Brain pericyte (primary cell): ENCODE data around the gene LRIT1.
"Not testable (repeated sequence)": the region's sequence is repeated elsewhere in the genome, so short reads cannot be mapped to it uniquely, and the experiment has no call there.

ENCODE experiments used
- DNase-seq: peaks from one replicate; pipeline ENCODE4 v3.0.0-alpha.2; 2012; ENCODE audit warnings: low read depth, low spot score

LRIT1 gene, protein sequence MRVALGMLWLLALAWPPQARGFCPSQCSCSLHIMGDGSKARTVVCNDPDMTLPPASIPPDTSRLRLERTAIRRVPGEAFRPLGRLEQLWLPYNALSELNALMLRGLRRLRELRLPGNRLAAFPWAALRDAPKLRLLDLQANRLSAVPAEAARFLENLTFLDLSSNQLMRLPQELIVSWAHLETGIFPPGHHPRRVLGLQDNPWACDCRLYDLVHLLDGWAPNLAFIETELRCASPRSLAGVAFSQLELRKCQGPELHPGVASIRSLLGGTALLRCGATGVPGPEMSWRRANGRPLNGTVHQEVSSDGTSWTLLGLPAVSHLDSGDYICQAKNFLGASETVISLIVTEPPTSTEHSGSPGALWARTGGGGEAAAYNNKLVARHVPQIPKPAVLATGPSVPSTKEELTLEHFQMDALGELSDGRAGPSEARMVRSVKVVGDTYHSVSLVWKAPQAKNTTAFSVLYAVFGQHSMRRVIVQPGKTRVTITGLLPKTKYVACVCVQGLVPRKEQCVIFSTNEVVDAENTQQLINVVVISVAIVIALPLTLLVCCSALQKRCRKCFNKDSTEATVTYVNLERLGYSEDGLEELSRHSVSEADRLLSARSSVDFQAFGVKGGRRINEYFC

DNA sequence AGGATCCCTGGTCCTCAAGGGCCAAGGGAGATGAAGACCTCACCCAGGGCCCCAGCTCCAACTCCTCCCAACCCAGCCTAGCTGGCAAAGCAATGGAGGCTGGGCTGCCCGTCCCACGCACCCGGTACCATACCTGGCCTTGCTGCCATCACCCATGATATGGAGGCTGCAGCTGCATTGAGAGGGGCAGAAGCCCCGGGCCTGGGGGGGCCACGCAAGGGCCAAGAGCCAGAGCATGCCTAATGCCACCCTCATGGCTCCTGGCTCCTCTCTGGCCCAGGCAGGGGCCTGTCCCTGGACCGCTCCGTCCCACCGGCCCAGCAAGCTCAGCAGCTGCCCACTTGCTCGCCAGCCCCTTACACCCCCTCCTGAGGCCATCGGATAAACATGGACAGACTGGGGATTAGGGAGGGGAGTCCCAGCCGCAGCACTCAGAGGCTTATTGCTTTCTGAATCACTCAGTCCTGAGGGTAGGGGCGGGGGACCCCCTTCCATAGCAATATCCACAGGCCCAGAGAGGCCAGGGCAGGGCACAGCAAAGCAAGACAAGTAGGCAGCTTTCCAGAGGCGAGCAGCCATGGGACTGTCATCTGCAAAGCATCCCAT lies at the start of gene LRIT1:
Gene LRIT1, minus strand, starts transcription at position 362 of the 606 bp plus-strand sequence. Its CDS starts 107 bp downstream, at position 255.
- no peak for DNase-seq

DNA sequence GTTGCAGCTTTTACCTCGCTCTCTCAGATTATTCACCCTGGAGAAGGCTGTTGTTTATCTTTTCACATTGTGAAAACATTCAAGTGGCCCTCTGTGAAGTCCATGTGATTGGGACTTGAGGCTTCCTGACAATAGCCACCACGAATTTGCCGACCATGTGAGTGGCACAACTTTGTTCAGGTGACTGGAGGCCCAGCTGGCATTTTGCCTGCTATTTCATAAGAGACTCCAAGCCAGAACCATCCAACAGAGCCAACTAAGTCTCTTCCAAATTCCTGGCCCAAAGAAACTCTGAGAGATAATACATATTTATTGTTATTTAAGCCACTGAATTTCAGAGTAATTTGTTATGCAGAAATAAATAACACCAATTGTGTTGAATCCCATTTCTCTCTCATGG lies 48.9 kb upstream of the LRIT1 start:
- DNase-seq = no peak

DNA sequence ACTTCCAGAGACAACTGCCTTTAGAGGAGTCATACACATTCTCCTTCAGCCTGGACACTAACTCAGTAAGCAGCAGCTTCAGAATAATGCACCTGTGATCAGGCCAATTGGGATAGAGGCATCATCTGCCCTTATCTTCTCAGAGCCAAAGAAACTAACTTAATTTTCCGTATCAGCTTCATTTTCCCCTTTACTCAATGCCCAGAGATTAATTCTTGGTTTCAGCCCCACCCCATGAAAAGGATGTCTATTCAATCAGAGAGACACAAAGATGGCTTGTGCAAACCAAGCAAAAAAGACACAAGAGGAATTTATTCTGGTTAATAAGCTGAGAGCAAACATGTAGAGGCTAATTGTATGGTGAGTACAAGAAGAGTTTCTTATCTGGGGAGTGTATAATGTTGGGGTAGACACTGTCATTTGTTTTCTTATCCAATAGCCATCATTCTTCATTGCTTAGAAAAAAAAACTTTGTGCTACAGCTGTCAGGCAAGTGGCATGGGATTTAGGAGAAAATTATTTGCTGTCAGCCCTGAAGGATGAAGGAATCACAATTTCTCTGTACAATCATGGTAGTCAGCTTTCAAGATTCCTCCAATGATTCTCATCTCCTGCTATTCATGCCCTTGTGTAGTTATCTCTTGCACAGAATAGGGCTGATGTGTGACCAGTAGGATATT lies 48.3 kb upstream of the LRIT1 start:
- DNase-seq = no peak

GRCh38 chr10:84288151-84288550 lies 46.8 kb upstream of the LRIT1 start:
- DNase-seq = no peak

DNA sequence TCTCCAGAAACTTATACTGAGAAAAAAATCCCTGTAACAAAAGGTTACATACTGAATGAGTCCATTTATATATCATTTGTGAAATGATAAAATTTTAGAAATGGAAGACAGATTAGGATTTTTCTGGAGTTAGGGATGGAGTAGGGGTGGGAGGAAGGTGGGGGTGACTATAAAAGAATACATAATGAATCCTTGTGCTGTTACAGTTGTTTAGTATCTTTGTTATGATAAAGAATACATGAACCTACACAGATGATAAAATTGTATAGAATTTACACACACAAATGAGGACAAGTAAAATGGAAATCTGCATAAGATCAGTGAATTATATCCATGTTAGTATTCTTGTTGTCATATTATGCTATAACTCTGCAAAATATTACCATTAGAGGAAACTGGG lies 45.3 kb upstream of the LRIT1 start:
- no peak for DNase-seq

DNA sequence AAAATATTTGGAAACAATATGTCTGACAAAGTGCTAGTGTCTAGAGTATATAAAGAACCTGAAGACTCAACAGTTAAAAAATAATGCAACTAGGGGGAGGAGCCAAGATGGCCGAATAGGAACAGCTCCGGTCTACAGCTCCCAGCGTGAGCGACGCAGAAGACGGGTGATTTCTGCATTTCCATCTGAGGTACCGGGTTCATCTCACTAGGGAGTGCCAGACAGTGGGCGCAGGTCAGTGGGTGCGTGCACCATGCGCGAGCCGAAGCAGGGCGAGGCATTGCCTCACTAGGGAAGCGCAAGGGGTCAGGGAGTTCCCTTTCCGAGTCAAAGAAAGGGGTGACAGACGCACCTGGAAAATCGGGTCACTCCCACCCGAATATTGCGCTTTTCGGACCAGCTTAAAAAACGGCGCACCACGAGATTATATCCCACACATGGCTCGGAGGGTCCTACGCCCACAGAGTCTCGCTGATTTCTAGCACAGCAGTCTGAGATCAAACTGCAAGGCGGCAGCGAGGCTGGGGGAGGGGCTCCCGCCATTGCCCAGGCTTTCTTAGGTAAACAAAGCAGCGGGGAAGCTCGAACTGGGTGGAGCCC lies 38.6 kb upstream of the LRIT1 start:
- DNase-seq = not testable (repeated sequence)

- no peak for DNase-seq
Observed at GRCh38 chr10:84270708-84271107, 29.4 kb upstream of the LRIT1 start.

- no peak for DNase-seq
Observed at GRCh38 chr10:84269773-84270172, 28.4 kb upstream of the LRIT1 start.

GRCh38 chr10:84269162-84269561 lies 27.8 kb upstream of the LRIT1 start:
- DNase-seq = no peak

DNA sequence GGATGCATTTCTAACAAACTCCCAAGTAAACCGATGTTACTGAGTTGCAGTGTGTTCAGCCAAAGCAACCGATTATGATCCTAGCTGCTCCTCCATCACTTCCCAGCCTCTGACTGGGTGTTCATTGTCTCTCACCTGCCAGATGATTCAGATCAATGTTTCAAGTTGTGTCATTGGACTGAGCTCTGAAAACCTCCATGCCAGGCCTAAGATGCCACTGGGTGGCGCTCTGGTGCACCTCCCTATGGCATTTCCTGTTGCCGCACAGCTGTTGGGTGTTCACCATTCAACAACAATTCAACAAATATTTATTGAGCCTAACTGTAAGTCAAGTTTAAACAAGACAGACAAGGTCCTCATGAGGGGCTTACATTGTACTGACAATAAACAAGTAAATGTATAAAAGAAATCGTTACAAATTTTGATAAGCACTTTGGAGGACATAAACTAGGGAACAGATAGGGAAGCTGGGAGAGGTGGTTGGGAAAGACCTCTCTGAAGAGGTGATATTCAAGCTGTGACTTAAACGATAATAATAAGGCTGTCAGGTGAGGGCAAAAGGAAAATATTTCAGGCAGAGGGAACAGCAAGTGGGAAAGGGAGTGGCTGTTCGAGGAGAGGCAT lies 26.3 kb upstream of the LRIT1 start:
- DNase-seq = no peak

DNA sequence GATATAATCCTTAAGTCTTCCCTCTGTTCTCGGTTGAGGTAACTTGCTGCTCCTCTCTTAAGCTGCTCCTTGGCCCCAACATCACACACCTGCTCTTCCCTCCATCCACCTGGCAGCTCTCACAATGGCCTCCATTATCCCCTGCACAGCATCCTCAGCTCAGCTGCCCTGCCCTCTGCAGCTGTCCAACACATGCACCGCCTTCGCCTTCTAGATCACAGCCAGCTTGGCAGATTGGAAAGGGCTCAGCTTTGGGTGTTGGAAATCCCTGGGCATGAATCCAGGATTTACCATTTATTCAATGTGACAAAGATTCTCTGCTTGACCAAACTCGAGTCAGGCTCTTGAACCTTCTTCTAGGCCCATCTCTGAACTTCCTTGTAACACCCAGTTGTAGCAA lies 24.1 kb upstream of the LRIT1 start:
- no peak for DNase-seq

DNA sequence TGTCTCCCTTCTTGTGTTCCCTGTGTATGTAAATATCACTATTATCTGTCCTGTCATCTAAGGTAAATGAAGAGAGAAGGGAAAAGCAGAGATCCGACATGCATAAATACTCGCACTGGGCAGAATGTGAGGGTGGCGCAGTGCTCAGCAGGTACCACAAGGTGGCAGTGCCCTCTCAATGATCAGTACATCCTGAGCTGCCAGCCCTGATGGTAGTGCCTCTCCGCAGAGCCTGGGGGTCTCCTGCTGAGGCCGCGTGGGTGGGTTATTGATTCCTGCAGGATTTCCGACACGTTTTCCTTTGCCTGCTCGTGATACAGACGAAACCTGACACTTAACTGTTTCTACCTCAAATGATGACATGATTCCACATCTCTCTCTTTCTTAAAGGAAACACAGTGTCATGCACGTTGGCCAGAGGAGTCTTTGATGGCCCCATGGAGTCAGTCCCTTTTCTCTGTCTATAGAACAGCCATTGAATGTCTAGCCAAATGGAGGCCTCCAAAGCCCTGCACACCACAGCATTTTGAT lies 23.3 kb upstream of the LRIT1 start:
- peak; percentile 37 for DNase-seq

GRCh38 chr10:84263716-84264115 lies 22.4 kb upstream of the LRIT1 start:
- DNase-seq = no peak

DNA sequence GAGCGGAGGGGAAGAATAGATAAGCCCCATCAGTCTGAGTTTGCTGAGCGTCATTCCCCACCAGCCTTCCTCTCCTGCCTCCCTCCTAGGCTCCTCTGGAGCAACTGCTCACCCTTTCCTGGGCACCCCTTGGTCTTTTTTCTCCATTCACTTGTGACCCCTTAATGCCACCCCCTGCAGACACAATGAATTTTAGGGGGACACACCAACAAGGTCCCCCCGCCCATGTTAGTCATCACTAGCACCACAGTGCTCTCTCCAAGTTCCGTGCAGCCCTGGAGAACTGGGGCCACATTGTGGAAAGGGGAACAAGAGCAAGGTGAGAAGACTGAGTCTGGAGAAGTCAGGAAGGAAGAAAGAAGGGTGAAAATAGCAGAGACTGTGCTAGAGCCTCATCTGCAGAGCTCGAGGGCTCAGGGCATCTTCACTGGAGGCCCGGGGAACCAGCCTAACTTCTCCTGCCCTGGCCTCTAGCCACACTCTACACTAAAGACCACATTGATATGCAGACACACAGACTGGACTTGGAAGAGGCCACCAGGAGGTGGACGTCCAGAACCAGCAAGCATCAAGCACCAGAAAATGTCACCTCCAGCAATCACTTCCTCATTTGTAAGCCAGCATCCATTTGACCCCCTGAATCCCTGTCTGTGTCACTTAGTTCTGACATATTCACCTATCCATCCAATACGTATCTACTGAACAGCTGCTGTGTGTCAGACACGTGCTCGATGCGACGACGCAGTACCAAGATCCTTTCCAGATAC lies 21.0 kb upstream of the LRIT1 start:
- no peak for DNase-seq

- DNase-seq = no peak
Observed at GRCh38 chr10:84261236-84261915, 20.0 kb upstream of the LRIT1 start.

DNA sequence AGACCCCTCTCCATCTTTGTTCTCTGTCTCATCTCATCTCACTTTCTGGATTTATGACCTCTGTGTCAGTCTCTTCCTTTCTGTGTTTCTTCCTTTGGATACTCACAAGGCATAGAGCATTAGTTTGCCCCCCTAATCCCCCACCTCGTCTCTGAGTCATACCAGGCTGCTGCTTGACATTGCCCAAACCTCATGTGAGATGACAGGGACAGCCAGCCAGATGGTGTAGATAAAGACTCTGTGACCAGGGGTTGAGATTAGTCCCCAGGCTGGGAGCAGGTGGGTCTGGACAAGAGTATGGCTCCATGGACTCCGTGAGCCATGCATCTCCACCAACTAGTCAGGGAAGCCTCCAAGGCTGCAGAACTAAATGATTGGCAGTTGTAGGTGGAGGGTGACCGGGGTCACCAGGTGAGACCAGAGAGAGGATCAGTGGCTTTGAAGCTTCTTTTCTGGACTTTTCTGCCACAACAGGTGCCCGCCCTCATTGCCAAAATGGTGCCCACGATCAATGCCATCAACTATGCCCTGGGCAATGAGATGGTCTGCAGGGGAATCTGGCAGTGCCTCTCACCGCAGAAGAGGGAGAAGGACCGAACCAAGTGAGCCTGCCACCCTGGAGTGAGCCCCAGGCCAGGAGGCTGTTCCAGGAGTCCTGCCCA lies 16.8 kb upstream of the LRIT1 start:
- no peak for DNase-seq

- DNase-seq = no peak
Observed at GRCh38 chr10:84257343-84258020, 16.1 kb upstream of the LRIT1 start.

GRCh38 chr10:84256510-84257342 lies 15.4 kb upstream of the LRIT1 start:
- no peak for DNase-seq
